Liver (tissue), 9 donors: ENCODE measurements around the gene FFAR1. TPM values are rescaled to one million over a fixed set of nuclear protein-coding genes. Genes with fewer than 3 reads are reported as not detected.

Source experiments
- DNase-seq: peaks from one replicate; pipeline ENCODE4 v3.0.0-alpha.2; 2017; ENCODE audit warnings: low spot score
- H3K27ac ChIP-seq, 2 donors: one replicate each; pipeline ENCODE4 v1.7.0; 2013; ENCODE audit warnings: inconsistent platforms in 2 of 2, low read length in 2 of 2, control low read depth in 1 of 2, low read depth in 1 of 2, mild to moderate bottlenecking in 1 of 2
- H3K27me3 ChIP-seq, 4 donors: one replicate each; pipeline versions ENCODE4 v1.6.1 to v1.7.0; 2013; ENCODE audit warnings: low read length in 3 of 4, inconsistent platforms in 1 of 4, mild to moderate bottlenecking in 1 of 4, moderate library complexity in 1 of 4; ENCODE audit not compliant: control insufficient read depth in 4 of 4, insufficient read depth in 4 of 4
- H3K36me3 ChIP-seq, 4 donors: one replicate each; pipeline versions ENCODE4 v1.6.1 to v1.7.0; 2013; ENCODE audit warnings: low read length in 3 of 4, mild to moderate bottlenecking in 3 of 4, low read depth in 1 of 4, moderate library complexity in 1 of 4; ENCODE audit not compliant: control insufficient read depth in 4 of 4, insufficient read depth in 3 of 4
- H3K4me1 ChIP-seq, 4 donors: one replicate each; pipeline versions ENCODE4 v1.6.1 to v1.7.0; 2013; ENCODE audit warnings: low read length in 3 of 4, mild to moderate bottlenecking in 3 of 4, moderate library complexity in 1 of 4; ENCODE audit not compliant: control insufficient read depth in 4 of 4, insufficient read depth in 4 of 4
- H3K4me3 ChIP-seq, 3 donors: one replicate each; pipeline versions ENCODE4 v1.6.1 to v1.7.0; 2013; ENCODE audit warnings: low read length in 3 of 3, control low read depth in 1 of 3, low read depth in 1 of 3, mild to moderate bottlenecking in 1 of 3
- H3K9ac ChIP-seq, 2 donors: one replicate each; pipeline ENCODE4 v1.7.0; 2013; ENCODE audit warnings: low read length in 2 of 2, mild to moderate bottlenecking in 2 of 2, moderate library complexity in 2 of 2, control low read depth in 1 of 2, low read depth in 1 of 2
- H3K9me3 ChIP-seq, 4 donors: one replicate each; pipeline versions ENCODE4 v1.6.1 to v1.7.0; 2013; ENCODE audit warnings: low read length in 3 of 4; ENCODE audit not compliant: control insufficient read depth in 4 of 4
- ATF3 ChIP-seq: IDR thresholded peaks from 2 replicates; pipeline ENCODE4 v1.6.1; 2016; ENCODE audit warnings: antibody characterized with exemption
- FOXA1 ChIP-seq: IDR thresholded peaks from 2 replicates; pipeline ENCODE4 v1.6.1; 2016; ENCODE audit warnings: antibody characterized with exemption
- FOXA2 ChIP-seq: IDR thresholded peaks from 2 replicates; pipeline ENCODE4 v1.6.1; 2016; ENCODE audit warnings: antibody characterized with exemption
- GABPA ChIP-seq, 2 donors: IDR thresholded peaks in 1 of 2; conservative IDR thresholded peaks in 1 of 2; 2 replicates each; pipeline ENCODE4 v1.6.1; 2016; ENCODE audit warnings: antibody characterized with exemption in 2 of 2, mild to moderate bottlenecking in 1 of 2, moderate library complexity in 1 of 2
- HNF4G ChIP-seq: IDR thresholded peaks from 2 replicates; pipeline ENCODE4 v1.6.1; 2016; ENCODE audit warnings: antibody characterized with exemption
- NR2F2 ChIP-seq: IDR thresholded peaks from 2 replicates; pipeline ENCODE4 v1.6.1; 2016; ENCODE audit warnings: antibody characterized with exemption
- RAD21 ChIP-seq, 2 donors: IDR thresholded peaks; 2 replicates each; pipeline ENCODE4 v1.6.1; 2016; ENCODE audit warnings: antibody characterized with exemption in 2 of 2, mild to moderate bottlenecking in 2 of 2
- TAF1 ChIP-seq: conservative IDR thresholded peaks from 2 replicates; pipeline ENCODE4 v1.6.1; 2016; ENCODE audit warnings: antibody characterized with exemption, mild to moderate bottlenecking
- WGBS: extraction: QIAGEN DNeasy Blood & Tissue Kit; methylation state at CpG from one replicate; pipeline ENCODE4 v1.1.7; 2013; 5-methylcytosine and 5-hydroxymethylcytosine counted together
- polyA plus RNA-seq, 2 donors: library from polyadenylated mRNA; stranded (reverse) in 1 of 2; unstranded in 1 of 2; fragments of 200-250 nt in 1 of 2; fragments of >200 nt in 1 of 2; fragmentation: Nextera tagmentation in 1 of 2; extraction: Ambion mirVana in 1 of 2; gene quantifications; one replicate each; pipeline versions ENCODE4 v1.2.1 to v1.2.3, GENCODE V29; 2013 to 2015
- total RNA-seq, 2 donors: library from RNA; depleted of rRNA; stranded (reverse); fragments of >200 nt; gene quantifications; one replicate each; pipeline ENCODE4 v1.2.3, GENCODE V29; 2014
- TF ChIP-seq, protein P1 (sequence below): IDR thresholded peaks from 2 replicates; pipeline ENCODE4 v1.6.1; 2016; ENCODE audit warnings: antibody characterized with exemption
- TF ChIP-seq, protein P2 (sequence below): IDR thresholded peaks from 2 replicates; pipeline ENCODE4 v1.6.1; 2016; ENCODE audit warnings: antibody characterized with exemption, mild to moderate bottlenecking
- donor health status: healthy.
- donor health status: healthy.
- donor health status: healthy.
- donor health status: healthy.
- donor health status: healthy.

The FFAR1 gene
- total and polyA plus RNA-seq, 4 donors: not detected

DNA sequence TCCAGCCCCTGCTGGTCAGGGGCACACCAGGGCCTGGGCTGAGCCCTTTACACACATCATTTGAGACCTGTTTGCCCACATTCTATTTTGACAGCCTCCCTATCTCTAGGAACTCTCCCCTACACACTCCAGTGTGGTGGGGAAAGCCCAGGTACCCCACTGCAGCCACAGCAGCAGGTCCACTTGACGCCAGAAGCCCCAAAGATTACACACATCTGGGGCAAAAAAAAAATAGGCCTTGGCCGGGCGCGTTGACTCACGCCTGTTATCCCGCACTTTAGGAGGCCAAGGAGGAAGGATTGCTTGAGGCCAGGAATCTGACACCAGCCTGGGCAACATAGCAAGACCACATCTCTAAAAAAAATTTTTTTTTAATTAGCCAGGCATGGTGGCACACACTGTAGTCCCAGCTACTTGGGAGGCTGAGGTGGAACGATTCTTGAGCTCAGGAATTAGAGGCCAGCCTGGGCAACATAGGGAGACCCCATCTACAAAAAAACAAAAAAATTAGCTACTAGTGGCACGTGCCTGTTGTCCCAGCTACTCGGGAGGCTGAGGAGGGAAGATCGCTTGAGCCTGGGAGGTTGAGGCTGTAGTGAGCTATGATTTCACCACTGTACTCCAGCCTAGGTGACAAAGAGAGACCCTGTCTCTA lies 36.8 kb upstream of the FFAR1 start:
- H3K9me3 ChIP-seq: no peaks in the 10 kb centered on the region
- TF ChIP-seq, protein P1, sequence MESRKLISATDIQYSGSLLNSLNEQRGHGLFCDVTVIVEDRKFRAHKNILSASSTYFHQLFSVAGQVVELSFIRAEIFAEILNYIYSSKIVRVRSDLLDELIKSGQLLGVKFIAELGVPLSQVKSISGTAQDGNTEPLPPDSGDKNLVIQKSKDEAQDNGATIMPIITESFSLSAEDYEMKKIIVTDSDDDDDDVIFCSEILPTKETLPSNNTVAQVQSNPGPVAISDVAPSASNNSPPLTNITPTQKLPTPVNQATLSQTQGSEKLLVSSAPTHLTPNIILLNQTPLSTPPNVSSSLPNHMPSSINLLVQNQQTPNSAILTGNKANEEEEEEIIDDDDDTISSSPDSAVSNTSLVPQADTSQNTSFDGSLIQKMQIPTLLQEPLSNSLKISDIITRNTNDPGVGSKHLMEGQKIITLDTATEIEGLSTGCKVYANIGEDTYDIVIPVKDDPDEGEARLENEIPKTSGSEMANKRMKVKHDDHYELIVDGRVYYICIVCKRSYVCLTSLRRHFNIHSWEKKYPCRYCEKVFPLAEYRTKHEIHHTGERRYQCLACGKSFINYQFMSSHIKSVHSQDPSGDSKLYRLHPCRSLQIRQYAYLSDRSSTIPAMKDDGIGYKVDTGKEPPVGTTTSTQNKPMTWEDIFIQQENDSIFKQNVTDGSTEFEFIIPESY: no peak
- TF ChIP-seq RAD21 (IDR thresholded peaks at IDR 0.05): no peak
- TF ChIP-seq HNF4G: no peak
- no peak for TF ChIP-seq TAF1
- TF ChIP-seq ATF3: no peak
- TF ChIP-seq, protein P2, sequence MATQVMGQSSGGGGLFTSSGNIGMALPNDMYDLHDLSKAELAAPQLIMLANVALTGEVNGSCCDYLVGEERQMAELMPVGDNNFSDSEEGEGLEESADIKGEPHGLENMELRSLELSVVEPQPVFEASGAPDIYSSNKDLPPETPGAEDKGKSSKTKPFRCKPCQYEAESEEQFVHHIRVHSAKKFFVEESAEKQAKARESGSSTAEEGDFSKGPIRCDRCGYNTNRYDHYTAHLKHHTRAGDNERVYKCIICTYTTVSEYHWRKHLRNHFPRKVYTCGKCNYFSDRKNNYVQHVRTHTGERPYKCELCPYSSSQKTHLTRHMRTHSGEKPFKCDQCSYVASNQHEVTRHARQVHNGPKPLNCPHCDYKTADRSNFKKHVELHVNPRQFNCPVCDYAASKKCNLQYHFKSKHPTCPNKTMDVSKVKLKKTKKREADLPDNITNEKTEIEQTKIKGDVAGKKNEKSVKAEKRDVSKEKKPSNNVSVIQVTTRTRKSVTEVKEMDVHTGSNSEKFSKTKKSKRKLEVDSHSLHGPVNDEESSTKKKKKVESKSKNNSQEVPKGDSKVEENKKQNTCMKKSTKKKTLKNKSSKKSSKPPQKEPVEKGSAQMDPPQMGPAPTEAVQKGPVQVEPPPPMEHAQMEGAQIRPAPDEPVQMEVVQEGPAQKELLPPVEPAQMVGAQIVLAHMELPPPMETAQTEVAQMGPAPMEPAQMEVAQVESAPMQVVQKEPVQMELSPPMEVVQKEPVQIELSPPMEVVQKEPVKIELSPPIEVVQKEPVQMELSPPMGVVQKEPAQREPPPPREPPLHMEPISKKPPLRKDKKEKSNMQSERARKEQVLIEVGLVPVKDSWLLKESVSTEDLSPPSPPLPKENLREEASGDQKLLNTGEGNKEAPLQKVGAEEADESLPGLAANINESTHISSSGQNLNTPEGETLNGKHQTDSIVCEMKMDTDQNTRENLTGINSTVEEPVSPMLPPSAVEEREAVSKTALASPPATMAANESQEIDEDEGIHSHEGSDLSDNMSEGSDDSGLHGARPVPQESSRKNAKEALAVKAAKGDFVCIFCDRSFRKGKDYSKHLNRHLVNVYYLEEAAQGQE: no peak
- no peak for TF ChIP-seq NR2F2
- no peak for TF ChIP-seq GABPA (IDR thresholded peaks at IDR 0.05 in 1 of 2, conservative IDR thresholded peaks at IDR 0.05 in 1 of 2)
- no peaks in the 10 kb centered on the region for H3K27me3 ChIP-seq
- H3K36me3 ChIP-seq: no peaks in the 10 kb centered on the region
- DNase-seq: no peak
- H3K27ac ChIP-seq: no peak overlapping the region
- H3K9ac ChIP-seq: no peak overlapping the region
- peaks cover 0 to 6% (median 2%) of the 10 kb centered on the region in 4 donors for H3K4me1 ChIP-seq
- no peak overlapping the region for H3K4me3 ChIP-seq
- WGBS: 92% methylated on average over 10 of the region's 10 CpGs

DNA sequence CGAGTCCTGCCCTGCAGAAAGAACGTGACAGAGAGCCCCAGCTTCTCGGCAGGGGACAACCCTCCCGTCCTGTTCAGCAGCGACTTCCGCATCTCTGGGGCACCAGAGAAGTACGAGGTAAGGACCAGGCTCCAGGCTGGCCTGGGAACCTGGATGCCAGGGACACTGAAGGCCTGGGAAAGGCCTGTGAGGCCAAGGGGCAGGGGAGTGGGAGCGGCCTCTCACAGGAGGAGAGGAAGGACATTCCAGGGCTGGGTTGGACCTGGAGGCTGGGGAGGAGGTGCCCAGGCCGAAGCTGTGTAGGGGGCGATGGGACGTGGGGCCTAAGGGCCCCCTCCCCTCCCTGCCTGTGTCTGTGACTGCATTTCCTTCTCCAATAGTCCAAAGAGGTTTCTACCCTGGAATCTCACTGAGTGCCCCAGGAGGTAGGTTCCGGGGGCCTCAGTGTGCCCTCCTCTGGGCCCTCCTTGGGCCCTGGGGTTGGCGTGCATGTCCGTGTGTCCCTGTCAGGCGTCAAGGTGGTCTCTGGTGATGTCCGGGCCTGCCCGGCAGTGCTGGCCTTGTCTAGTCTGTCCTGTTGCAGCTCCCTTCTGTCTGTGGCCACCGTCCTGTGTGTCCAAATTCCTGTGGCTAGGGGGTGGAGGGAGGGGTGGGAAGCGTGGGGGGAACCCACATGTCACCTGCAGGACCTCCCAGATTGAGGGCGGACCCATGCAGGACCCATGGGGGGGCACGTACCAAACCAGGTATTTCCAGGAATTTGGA lies 35.6 kb upstream of the FFAR1 start:
- 92% methylated on average over 21 of the region's 21 CpGs for WGBS
- no peak overlapping the region for H3K4me3 ChIP-seq
- no peak for DNase-seq
- no peak overlapping the region for H3K9ac ChIP-seq
- peaks cover 0 to 4% (median under 1%) of the 10 kb centered on the region in 4 donors for H3K4me1 ChIP-seq
- no peak for TF ChIP-seq HNF4G
- TF ChIP-seq GABPA (IDR thresholded peaks at IDR 0.05 in 1 of 2, conservative IDR thresholded peaks at IDR 0.05 in 1 of 2): no peak
- TF ChIP-seq TAF1: no peak
- no peak for TF ChIP-seq ATF3
- TF ChIP-seq FOXA1: no peak
- TF ChIP-seq, protein P2: no peak
- no peak for TF ChIP-seq NR2F2
- TF ChIP-seq FOXA2: no peak
- no peaks in the 10 kb centered on the region for H3K36me3 ChIP-seq
- no peaks in the 10 kb centered on the region for H3K27me3 ChIP-seq
- H3K9me3 ChIP-seq: no peaks in the 10 kb centered on the region
- H3K27ac ChIP-seq: no peak overlapping the region
